ENCODE measurements around the gene LIN7C.
"Not testable (repeated sequence)": the region's sequence is repeated elsewhere in the genome, so short reads cannot be mapped to it uniquely, and the experiment has no call there.

LIN7C gene

GRCh38 chr11:27524155-27524554 lies 17.6 kb upstream of the LIN7C start:
- no peak for DNase-seq
- Mint-ChIP-seq H3K9me3 (no peaks in the 10 kb centered on the region), H3K36me3 (ENCODE audit: low read depth) (no peaks in the 10 kb centered on the region)

GRCh38 chr11:27520226-27520625 lies 13.7 kb upstream of the LIN7C start:
- Mint-ChIP-seq H3K36me3 (ENCODE audit: low read depth) (no peaks in the 10 kb centered on the region), H3K4me1 (ENCODE audit: low read depth) (no peaks in the 10 kb centered on the region), H3K9me3 (no peaks in the 10 kb centered on the region), H3K27ac (no peak overlapping the region), H3K4me3 (no peak overlapping the region), H3K27me3 (peaks cover 6% of the 10 kb centered on the region)
- no peak for DNase-seq

More at GRCh38 chr11:27524155-27524554, 17.6 kb upstream of the LIN7C start:
- no peak overlapping the region for H3K4me3 Mint-ChIP-seq
- H3K27ac Mint-ChIP-seq: no peak overlapping the region
- no peaks in the 10 kb centered on the region for H3K4me1 Mint-ChIP-seq (ENCODE audit: low read depth)
- H3K27me3 Mint-ChIP-seq: no peaks in the 10 kb centered on the region

GRCh38 chr11:27518518-27518917 lies 11.9 kb upstream of the LIN7C start:
- DNase-seq: no peak
- Mint-ChIP-seq H3K27me3 (peaks cover 6% of the 10 kb centered on the region), H3K36me3 (ENCODE audit: low read depth) (no peaks in the 10 kb centered on the region), H3K27ac (no peak overlapping the region), H3K4me1 (ENCODE audit: low read depth) (no peaks in the 10 kb centered on the region), H3K9me3 (peaks cover 5% of the 10 kb centered on the region), H3K4me3 (no peak overlapping the region)

GRCh38 chr11:27517490-27517889 lies 10.9 kb upstream of the LIN7C start:
- H3K4me1 Mint-ChIP-seq (ENCODE audit: low read depth); H3K9me3 Mint-ChIP-seq; DNase-seq; H3K4me3 Mint-ChIP-seq; H3K36me3 Mint-ChIP-seq (ENCODE audit: low read depth); H3K27me3 Mint-ChIP-seq; H3K27ac Mint-ChIP-seq: not testable (repeated sequence)

GRCh38 chr11:27514558-27514957 lies 8.0 kb upstream of the LIN7C start:
- H3K4me3 Mint-ChIP-seq: no peak overlapping the region
- peaks cover 6% of the 10 kb centered on the region for H3K27me3 Mint-ChIP-seq
- H3K27ac Mint-ChIP-seq: no peak overlapping the region
- peaks cover 5% of the 10 kb centered on the region for H3K36me3 Mint-ChIP-seq (ENCODE audit: low read depth)
- peaks cover 5% of the 10 kb centered on the region for H3K9me3 Mint-ChIP-seq
- peaks cover 1% of the 10 kb centered on the region for H3K4me1 Mint-ChIP-seq (ENCODE audit: low read depth)
- DNase-seq: no peak

GRCh38 chr11:27514076-27514475 lies 7.5 kb upstream of the LIN7C start:
- peaks cover 6% of the 10 kb centered on the region for H3K27me3 Mint-ChIP-seq
- DNase-seq: no peak
- no peak overlapping the region for H3K27ac Mint-ChIP-seq
- H3K4me3 Mint-ChIP-seq: no peak overlapping the region
- peaks cover 5% of the 10 kb centered on the region for H3K36me3 Mint-ChIP-seq (ENCODE audit: low read depth)
- peaks cover 1% of the 10 kb centered on the region for H3K4me1 Mint-ChIP-seq (ENCODE audit: low read depth)
- H3K9me3 Mint-ChIP-seq: peaks cover 5% of the 10 kb centered on the region

- no peak for DNase-seq
- H3K9me3 Mint-ChIP-seq: peaks cover 5% of the 10 kb centered on the region
- H3K4me1 Mint-ChIP-seq (ENCODE audit: low read depth): peaks cover 5% of the 10 kb centered on the region
- no peak overlapping the region for H3K4me3 Mint-ChIP-seq
- H3K36me3 Mint-ChIP-seq (ENCODE audit: low read depth): peaks cover 10% of the 10 kb centered on the region
- no peak overlapping the region for H3K27ac Mint-ChIP-seq
- peaks cover 6% of the 10 kb centered on the region for H3K27me3 Mint-ChIP-seq
These were observed 6.8 kb upstream of the LIN7C start for GRCh38 chr11:27513389-27513788.

- Mint-ChIP-seq H3K27me3 (peaks cover 5% of the 10 kb centered on the region), H3K36me3 (ENCODE audit: low read depth) (peaks cover 19% of the 10 kb centered on the region), H3K9me3 (peaks cover 5% of the 10 kb centered on the region), H3K4me3 (no peak overlapping the region), H3K4me1 (ENCODE audit: low read depth) (peaks cover 15% of the 10 kb centered on the region), H3K27ac (no peak overlapping the region)
- DNase-seq: no peak
These were observed 5.7 kb upstream of the LIN7C start for GRCh38 chr11:27512238-27512637.

- Mint-ChIP-seq H3K27me3 (no peaks in the 10 kb centered on the region), H3K36me3 (ENCODE audit: low read depth) (peaks cover 32% of the 10 kb centered on the region), H3K9me3 (peaks cover 5% of the 10 kb centered on the region), H3K27ac (no peak overlapping the region), H3K4me3 (no peak overlapping the region), H3K4me1 (ENCODE audit: low read depth) (peaks cover 24% of the 10 kb centered on the region)
- DNase-seq: no peak
These were observed 3.3 kb upstream of the LIN7C start for GRCh38 chr11:27509908-27510307.

GRCh38 chr11:27507557-27508322 lies 1.2 kb upstream of the LIN7C start:
- DNase-seq: no peak
- peak overlapping the region; percentile 98 for H3K27ac Mint-ChIP-seq
- H3K9me3 Mint-ChIP-seq: no peaks in the 10 kb centered on the region
- H3K4me3 Mint-ChIP-seq: peak overlapping the region; percentile 99
- H3K36me3 Mint-ChIP-seq (ENCODE audit: low read depth): peaks cover 44% of the 10 kb centered on the region
- no peaks in the 10 kb centered on the region for H3K27me3 Mint-ChIP-seq
- H3K4me1 Mint-ChIP-seq (ENCODE audit: low read depth): peaks cover 40% of the 10 kb centered on the region

- Mint-ChIP-seq H3K27me3 (no peaks in the 10 kb centered on the region), H3K4me3 (peak overlapping the region; percentile 99), H3K27ac (peak overlapping the region; percentile 98), H3K4me1 (ENCODE audit: low read depth) (peaks cover 51% of the 10 kb centered on the region), H3K36me3 (ENCODE audit: low read depth) (peaks cover 59% of the 10 kb centered on the region), H3K9me3 (no peaks in the 10 kb centered on the region)
- no peak for DNase-seq
These were observed 788 bp downstream of the LIN7C start for GRCh38 chr11:27505781-27506180.

- H3K27ac Mint-ChIP-seq: no peak overlapping the region
- peaks cover 55% of the 10 kb centered on the region for H3K4me1 Mint-ChIP-seq (ENCODE audit: low read depth)
- peaks cover 69% of the 10 kb centered on the region for H3K36me3 Mint-ChIP-seq (ENCODE audit: low read depth)
- peak overlapping the region; percentile 99 for H3K4me3 Mint-ChIP-seq
- DNase-seq: no peak
- no peaks in the 10 kb centered on the region for H3K27me3 Mint-ChIP-seq
- H3K9me3 Mint-ChIP-seq: no peaks in the 10 kb centered on the region
These were observed 2.4 kb downstream of the LIN7C start for GRCh38 chr11:27504205-27504604.

GRCh38 chr11:27501100-27501499 lies 5.5 kb downstream of the LIN7C start:
- no peak overlapping the region for H3K4me3 Mint-ChIP-seq

GRCh38 chr11:27497911-27498310 lies 8.7 kb downstream of the LIN7C start:
- Mint-ChIP-seq H3K4me1 (ENCODE audit: low read depth) (peaks cover 33% of the 10 kb centered on the region), H3K36me3 (ENCODE audit: low read depth) (peaks cover 82% of the 10 kb centered on the region), H3K4me3 (no peak overlapping the region), H3K27me3 (no peaks in the 10 kb centered on the region), H3K9me3 (no peaks in the 10 kb centered on the region), H3K27ac (no peak overlapping the region)
- DNase-seq: no peak

More at GRCh38 chr11:27501100-27501499, 5.5 kb downstream of the LIN7C start:
- Mint-ChIP-seq H3K9me3 (no peaks in the 10 kb centered on the region), H3K36me3 (ENCODE audit: low read depth) (peaks cover 69% of the 10 kb centered on the region), H3K27me3 (no peaks in the 10 kb centered on the region), H3K27ac (no peak overlapping the region), H3K4me1 (ENCODE audit: low read depth) (peaks cover 54% of the 10 kb centered on the region)
- no peak for DNase-seq

GRCh38 chr11:27497284-27497866 lies 9.2 kb downstream of the LIN7C start:
- H3K27ac Mint-ChIP-seq: no peak overlapping the region
- peaks cover 81% of the 10 kb centered on the region for H3K36me3 Mint-ChIP-seq (ENCODE audit: low read depth)
- H3K9me3 Mint-ChIP-seq: no peaks in the 10 kb centered on the region
- peaks cover 29% of the 10 kb centered on the region for H3K4me1 Mint-ChIP-seq (ENCODE audit: low read depth)
- no peaks in the 10 kb centered on the region for H3K27me3 Mint-ChIP-seq
- no peak overlapping the region for H3K4me3 Mint-ChIP-seq
- DNase-seq: no peak
